SIG-M5 (cell line): Measurements from ENCODE around the gene MARK1.

Source experiments
- DNase-seq: peaks from one replicate; lab custom pipeline; 2025; lab: John Stamatoyannopoulos, UW

Gene MARK1

GRCh38 chr1:220527908-220528678 lies at the start of gene MARK1:
TSS of gene MARK1 (plus strand) at chr1:220528136. CDS start at chr1:220528823, 687 bp downstream.
- no peak for DNase-seq

GRCh38 chr1:220483700-220484099 lies 44.2 kb upstream of the MARK1 start:
- DNase-seq = no peak

- no peak for DNase-seq
Observed at GRCh38 chr1:220484135-220484534, 43.8 kb upstream of the MARK1 start.

- no peak for DNase-seq
Observed at GRCh38 chr1:220485131-220485530, 42.8 kb upstream of the MARK1 start.

GRCh38 chr1:220485791-220486190 lies 42.1 kb upstream of the MARK1 start:
- no peak for DNase-seq

GRCh38 chr1:220487297-220487820 lies 40.6 kb upstream of the MARK1 start:
- peak; percentile 11 for DNase-seq

GRCh38 chr1:220491891-220492290 lies 36.0 kb upstream of the MARK1 start:
- DNase-seq = no peak

- no peak for DNase-seq
Observed at GRCh38 chr1:220497220-220497947, 30.6 kb upstream of the MARK1 start.

- DNase-seq = no peak
Observed at GRCh38 chr1:220498188-220498587, 29.7 kb upstream of the MARK1 start.

- no peak for DNase-seq
Observed at GRCh38 chr1:220500372-220500771, 27.6 kb upstream of the MARK1 start.

- DNase-seq = no peak
Observed at GRCh38 chr1:220504329-220504728, 23.6 kb upstream of the MARK1 start.

GRCh38 chr1:220507085-220507484 lies 20.9 kb upstream of the MARK1 start:
- no peak for DNase-seq

GRCh38 chr1:220511179-220511578 lies 16.8 kb upstream of the MARK1 start:
- DNase-seq = no peak

GRCh38 chr1:220511785-220512184 lies 16.2 kb upstream of the MARK1 start:
- DNase-seq = no peak

GRCh38 chr1:220513834-220514233 lies 14.1 kb upstream of the MARK1 start:
- no peak for DNase-seq

GRCh38 chr1:220514256-220514655 lies 13.7 kb upstream of the MARK1 start:
- no peak for DNase-seq

GRCh38 chr1:220516014-220516721 lies 11.8 kb upstream of the MARK1 start:
- no peak for DNase-seq

GRCh38 chr1:220516722-220517042 lies 11.3 kb upstream of the MARK1 start:
- DNase-seq = no peak

- DNase-seq = no peak
Observed at GRCh38 chr1:220521778-220522177, 6.2 kb upstream of the MARK1 start.

- no peak for DNase-seq
Observed at GRCh38 chr1:220526294-220526693, 1.6 kb upstream of the MARK1 start.

GRCh38 chr1:220527279-220527907 lies 543 bp upstream of the MARK1 start:
- DNase-seq = no peak
